ENCODE data around the gene CTNNAL1. TPM values are rescaled to one million over a fixed set of nuclear protein-coding genes. Genes with fewer than 3 reads are reported as not detected.
A peak's percentile ranks its signal among the peaks of the same experiment; 100 is the strongest.
"Not testable (repeated sequence)": the region's sequence is repeated elsewhere in the genome, so short reads cannot be mapped to it uniquely, and the experiment has no call there.

CTNNAL1 gene
- total and polyA plus RNA-seq, 4 donors: 25.3 to 84.8 (median 53.8) TPM

- not testable (repeated sequence) for DNase-seq (ENCODE audit: low read depth in 4 of 6, low spot score in 6 of 6); H3K27ac ChIP-seq (ENCODE audit: low read depth, low read length); H3K9me3 ChIP-seq (ENCODE audit: control insufficient read depth, insufficient read depth, low read length); H3K4me3 ChIP-seq (ENCODE audit: low read depth, low read length); H3K4me1 ChIP-seq (ENCODE audit: control insufficient read depth, insufficient read depth, low read length); H3K27me3 ChIP-seq (ENCODE audit: control insufficient read depth, insufficient read depth, low read length)
- no CpG with 5 or more reads among the region's 1 CpG for WGBS (ENCODE audit: insufficient coverage)
- peaks cover 27% of the 10 kb centered on the region for H3K36me3 ChIP-seq (ENCODE audit: control insufficient read depth, insufficient read depth, low read length)
Measured at GRCh38 chr9:108920401-108920800, 92.9 kb downstream of the CTNNAL1 start.

GRCh38 chr9:108919517-108919916 lies 93.8 kb downstream of the CTNNAL1 start:
- no peak for DNase-seq (ENCODE audit: low read depth in 4 of 6, low spot score in 6 of 6)
- WGBS (ENCODE audit: insufficient coverage): 97% methylated on average over 3 of the region's 6 CpGs
- Histone ChIP-seq H3K27me3 (ENCODE audit: control insufficient read depth, insufficient read depth, low read length) (no peaks in the 10 kb centered on the region), H3K36me3 (ENCODE audit: control insufficient read depth, insufficient read depth, low read length) (peaks cover 23% of the 10 kb centered on the region), H3K4me3 (ENCODE audit: low read depth, low read length) (no peak overlapping the region), H3K4me1 (ENCODE audit: control insufficient read depth, insufficient read depth, low read length) (no peaks in the 10 kb centered on the region), H3K9me3 (ENCODE audit: control insufficient read depth, insufficient read depth, low read length) (no peaks in the 10 kb centered on the region), H3K27ac (ENCODE audit: low read depth, low read length) (no peak overlapping the region)

DNA sequence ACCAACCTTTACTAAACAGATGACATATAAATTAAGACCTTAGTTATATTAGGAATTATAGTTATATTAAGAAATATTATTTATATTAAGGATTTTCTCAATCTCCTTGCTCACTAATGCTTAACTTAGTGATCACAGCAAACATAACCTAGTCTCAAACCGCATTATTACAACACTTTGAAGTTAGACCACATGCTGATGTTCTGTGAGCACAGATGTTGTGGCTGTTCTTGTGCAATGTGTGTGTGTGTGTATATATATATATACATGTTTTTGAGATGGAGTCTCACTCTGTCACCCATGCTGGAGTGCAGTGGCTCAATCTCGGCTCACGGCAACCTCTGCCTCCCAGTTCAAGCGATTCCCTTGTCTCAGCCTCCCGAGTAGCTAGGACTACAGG lies 99.9 kb downstream of the CTNNAL1 start:
- peaks cover 36% of the 10 kb centered on the region for H3K36me3 ChIP-seq (ENCODE audit: control insufficient read depth, insufficient read depth, low read length)
- H3K27me3 ChIP-seq (ENCODE audit: control insufficient read depth, insufficient read depth, low read length): no peaks in the 10 kb centered on the region
- no peaks in the 10 kb centered on the region for H3K9me3 ChIP-seq (ENCODE audit: control insufficient read depth, insufficient read depth, low read length)
- no peak overlapping the region for H3K4me3 ChIP-seq (ENCODE audit: low read depth, low read length)
- DNase-seq (ENCODE audit: low read depth in 4 of 6, low spot score in 6 of 6): no peak
- WGBS (ENCODE audit: insufficient coverage): 97% methylated on average over 4 of the region's 5 CpGs
- H3K4me1 ChIP-seq (ENCODE audit: control insufficient read depth, insufficient read depth, low read length): no peaks in the 10 kb centered on the region
- no peak overlapping the region for H3K27ac ChIP-seq (ENCODE audit: low read depth, low read length)

GRCh38 chr9:108911820-108912219 lies 101.5 kb downstream of the CTNNAL1 start:
- Histone ChIP-seq H3K4me3 (ENCODE audit: low read depth, low read length) (no peak overlapping the region), H3K9me3 (ENCODE audit: control insufficient read depth, insufficient read depth, low read length) (no peaks in the 10 kb centered on the region), H3K27ac (ENCODE audit: low read depth, low read length) (no peak overlapping the region), H3K36me3 (ENCODE audit: control insufficient read depth, insufficient read depth, low read length) (peaks cover 28% of the 10 kb centered on the region), H3K4me1 (ENCODE audit: control insufficient read depth, insufficient read depth, low read length) (no peaks in the 10 kb centered on the region), H3K27me3 (ENCODE audit: control insufficient read depth, insufficient read depth, low read length) (no peaks in the 10 kb centered on the region)
- no CpG with 5 or more reads among the region's 1 CpG for WGBS (ENCODE audit: insufficient coverage)
- DNase-seq (ENCODE audit: low read depth in 4 of 6, low spot score in 6 of 6): no peak

DNA sequence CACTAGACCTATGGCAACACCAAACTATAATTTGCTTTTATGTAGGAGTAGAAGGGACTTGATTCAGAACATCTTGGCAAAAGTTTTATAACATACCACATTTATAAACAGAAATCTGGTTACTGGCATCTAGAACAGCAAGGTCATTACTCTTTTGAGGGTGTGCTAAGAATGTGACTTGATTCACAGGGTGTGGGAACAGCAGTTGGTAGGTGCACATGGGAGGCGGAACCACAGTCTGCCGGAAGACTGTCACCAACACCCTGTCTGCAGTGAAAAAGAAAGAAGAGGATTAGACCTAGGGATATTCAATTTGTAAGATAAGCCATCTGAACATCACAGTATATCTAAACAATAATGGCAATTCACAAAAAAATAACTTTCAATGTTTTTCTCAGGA lies 102.4 kb downstream of the CTNNAL1 start:
- H3K36me3 ChIP-seq (ENCODE audit: control insufficient read depth, insufficient read depth, low read length): peaks cover 28% of the 10 kb centered on the region
- no peak for DNase-seq (ENCODE audit: low read depth in 4 of 6, low spot score in 6 of 6)
- no peaks in the 10 kb centered on the region for H3K27me3 ChIP-seq (ENCODE audit: control insufficient read depth, insufficient read depth, low read length)
- no peak overlapping the region for H3K4me3 ChIP-seq (ENCODE audit: low read depth, low read length)
- H3K9me3 ChIP-seq (ENCODE audit: control insufficient read depth, insufficient read depth, low read length): no peaks in the 10 kb centered on the region
- no CpG with 5 or more reads among the region's 2 CpGs for WGBS (ENCODE audit: insufficient coverage)
- no peaks in the 10 kb centered on the region for H3K4me1 ChIP-seq (ENCODE audit: control insufficient read depth, insufficient read depth, low read length)
- no peak overlapping the region for H3K27ac ChIP-seq (ENCODE audit: low read depth, low read length)

DNA sequence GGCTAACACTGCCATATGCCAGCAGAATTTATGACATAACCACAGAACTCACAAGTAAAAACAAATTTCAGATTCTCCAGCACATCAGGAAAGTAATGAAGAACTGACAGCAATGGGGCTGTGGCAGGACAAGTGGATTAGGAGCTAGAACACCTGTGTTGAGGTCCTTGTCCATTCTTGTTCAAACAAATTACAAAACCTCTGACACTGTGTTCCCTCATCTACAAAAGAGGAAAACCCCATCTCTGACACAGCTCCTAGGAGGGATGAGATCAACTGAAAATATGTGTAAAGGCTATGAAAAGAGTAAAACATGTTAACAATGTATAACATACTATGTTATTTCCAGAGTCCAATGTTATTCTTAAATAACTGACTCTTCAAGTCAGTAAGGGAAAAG lies 102.9 kb downstream of the CTNNAL1 start:
- Histone ChIP-seq H3K9me3 (ENCODE audit: control insufficient read depth, insufficient read depth, low read length) (no peaks in the 10 kb centered on the region), H3K4me3 (ENCODE audit: low read depth, low read length) (no peak overlapping the region), H3K27me3 (ENCODE audit: control insufficient read depth, insufficient read depth, low read length) (no peaks in the 10 kb centered on the region), H3K4me1 (ENCODE audit: control insufficient read depth, insufficient read depth, low read length) (no peaks in the 10 kb centered on the region), H3K27ac (ENCODE audit: low read depth, low read length) (no peak overlapping the region), H3K36me3 (ENCODE audit: control insufficient read depth, insufficient read depth, low read length) (peaks cover 31% of the 10 kb centered on the region)
- DNase-seq (ENCODE audit: low read depth in 4 of 6, low spot score in 6 of 6): no peak

DNA sequence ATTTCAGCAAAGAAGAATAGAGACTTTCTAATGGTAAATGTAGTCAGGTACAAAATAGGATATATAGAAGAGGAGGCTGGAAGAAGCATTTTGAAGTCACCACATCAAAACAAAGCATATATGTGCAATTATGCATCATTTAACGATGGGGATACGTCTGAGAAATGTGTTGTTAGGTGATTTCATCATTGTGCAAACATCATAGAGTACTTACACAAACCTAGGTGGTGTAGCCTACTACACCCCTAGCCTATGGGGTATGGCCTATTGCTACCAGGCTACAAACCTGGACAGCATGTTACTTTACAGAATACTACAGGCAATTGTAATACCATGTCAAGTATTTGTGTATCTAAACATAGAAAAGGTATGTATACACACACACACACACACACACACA lies 107.8 kb downstream of the CTNNAL1 start:
- no peak for DNase-seq (ENCODE audit: low read depth in 4 of 6, low spot score in 6 of 6)
- WGBS (ENCODE audit: insufficient coverage): no CpG with 5 or more reads among the region's 2 CpGs
- H3K27ac ChIP-seq (ENCODE audit: low read depth, low read length): no peak overlapping the region
- no peaks in the 10 kb centered on the region for H3K9me3 ChIP-seq (ENCODE audit: control insufficient read depth, insufficient read depth, low read length)
- H3K4me3 ChIP-seq (ENCODE audit: low read depth, low read length): no peak overlapping the region
- H3K4me1 ChIP-seq (ENCODE audit: control insufficient read depth, insufficient read depth, low read length): no peaks in the 10 kb centered on the region
- H3K27me3 ChIP-seq (ENCODE audit: control insufficient read depth, insufficient read depth, low read length): no peaks in the 10 kb centered on the region
- peaks cover 30% of the 10 kb centered on the region for H3K36me3 ChIP-seq (ENCODE audit: control insufficient read depth, insufficient read depth, low read length)

GRCh38 chr9:108904161-108904560 lies 109.1 kb downstream of the CTNNAL1 start:
- Histone ChIP-seq H3K4me3 (ENCODE audit: low read depth, low read length) (no peak overlapping the region), H3K4me1 (ENCODE audit: control insufficient read depth, insufficient read depth, low read length) (no peaks in the 10 kb centered on the region), H3K27me3 (ENCODE audit: control insufficient read depth, insufficient read depth, low read length) (no peaks in the 10 kb centered on the region), H3K36me3 (ENCODE audit: control insufficient read depth, insufficient read depth, low read length) (peaks cover 29% of the 10 kb centered on the region), H3K9me3 (ENCODE audit: control insufficient read depth, insufficient read depth, low read length) (no peaks in the 10 kb centered on the region), H3K27ac (ENCODE audit: low read depth, low read length) (no peak overlapping the region)
- WGBS (ENCODE audit: insufficient coverage): no CpG with 5 or more reads among the region's 3 CpGs
- no peak for DNase-seq (ENCODE audit: low read depth in 4 of 6, low spot score in 6 of 6)

DNA sequence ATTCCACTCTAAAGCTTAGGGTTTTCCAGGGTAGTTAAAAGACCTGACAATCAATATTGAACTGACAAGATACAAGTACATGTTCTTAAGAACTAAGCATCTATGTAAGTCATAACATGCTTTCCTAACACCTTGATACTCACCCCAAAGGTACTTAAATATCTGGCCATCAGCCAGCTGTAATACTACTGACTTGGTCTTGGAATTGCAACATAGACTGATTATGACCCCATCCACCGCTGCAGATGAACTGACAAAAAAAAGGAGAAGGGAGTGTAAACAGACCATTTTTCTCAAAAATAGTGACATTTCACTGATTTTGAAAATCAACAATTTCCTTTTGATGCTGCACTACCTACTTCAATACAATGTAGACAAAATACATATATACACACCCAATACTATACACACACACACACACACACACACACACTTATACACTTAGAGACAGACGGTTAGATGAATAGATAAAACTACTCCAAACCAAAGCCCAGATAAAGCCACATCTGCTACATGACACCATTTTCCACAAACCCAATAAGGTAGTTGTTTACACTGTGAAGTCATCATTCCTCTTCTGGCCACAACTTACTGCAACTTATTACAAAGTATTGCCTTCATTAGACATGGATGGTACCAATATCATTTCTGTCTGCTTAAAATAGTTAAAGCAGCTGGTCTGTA lies 109.7 kb downstream of the CTNNAL1 start:
- Histone ChIP-seq H3K27ac (ENCODE audit: low read depth, low read length) (no peak overlapping the region), H3K4me3 (ENCODE audit: low read depth, low read length) (no peak overlapping the region), H3K9me3 (ENCODE audit: control insufficient read depth, insufficient read depth, low read length) (no peaks in the 10 kb centered on the region), H3K4me1 (ENCODE audit: control insufficient read depth, insufficient read depth, low read length) (no peaks in the 10 kb centered on the region), H3K36me3 (ENCODE audit: control insufficient read depth, insufficient read depth, low read length) (peaks cover 34% of the 10 kb centered on the region), H3K27me3 (ENCODE audit: control insufficient read depth, insufficient read depth, low read length) (no peaks in the 10 kb centered on the region)
- WGBS (ENCODE audit: insufficient coverage): 100% methylated on average over 1 of the region's 2 CpGs
- DNase-seq (ENCODE audit: low read depth in 4 of 6, low spot score in 6 of 6): no peak

DNA sequence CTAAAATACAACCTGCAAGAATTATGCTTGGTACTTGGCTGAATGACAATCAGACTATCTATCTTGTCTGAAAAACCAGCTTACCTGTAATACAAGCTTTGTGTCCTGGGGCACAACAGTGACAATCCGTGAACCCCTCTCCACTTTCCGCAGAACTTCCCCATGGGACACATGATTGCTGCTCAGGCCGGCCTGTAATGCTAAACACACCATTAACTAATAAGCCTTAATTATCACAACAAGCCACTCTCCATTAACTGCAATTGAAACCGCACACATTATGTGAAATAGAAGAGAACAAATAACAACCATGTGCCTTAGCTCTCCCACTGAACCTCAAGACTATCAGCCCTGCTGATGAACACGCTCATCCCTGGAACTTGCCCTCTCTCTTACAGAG lies 113.1 kb downstream of the CTNNAL1 start:
- H3K27me3 ChIP-seq (ENCODE audit: control insufficient read depth, insufficient read depth, low read length): no peaks in the 10 kb centered on the region
- H3K4me3 ChIP-seq (ENCODE audit: low read depth, low read length): no peak overlapping the region
- no peak overlapping the region for H3K27ac ChIP-seq (ENCODE audit: low read depth, low read length)
- H3K36me3 ChIP-seq (ENCODE audit: control insufficient read depth, insufficient read depth, low read length): peaks cover 39% of the 10 kb centered on the region
- WGBS (ENCODE audit: insufficient coverage): 75% methylated on average over 5 of the region's 5 CpGs
- H3K9me3 ChIP-seq (ENCODE audit: control insufficient read depth, insufficient read depth, low read length): no peaks in the 10 kb centered on the region
- DNase-seq (ENCODE audit: low read depth in 4 of 6, low spot score in 6 of 6): peak in 1 of 6 donors; percentile 71
- no peaks in the 10 kb centered on the region for H3K4me1 ChIP-seq (ENCODE audit: control insufficient read depth, insufficient read depth, low read length)
